ENCODE data around the gene SOCS1.

The SOCS1 gene

DNA sequence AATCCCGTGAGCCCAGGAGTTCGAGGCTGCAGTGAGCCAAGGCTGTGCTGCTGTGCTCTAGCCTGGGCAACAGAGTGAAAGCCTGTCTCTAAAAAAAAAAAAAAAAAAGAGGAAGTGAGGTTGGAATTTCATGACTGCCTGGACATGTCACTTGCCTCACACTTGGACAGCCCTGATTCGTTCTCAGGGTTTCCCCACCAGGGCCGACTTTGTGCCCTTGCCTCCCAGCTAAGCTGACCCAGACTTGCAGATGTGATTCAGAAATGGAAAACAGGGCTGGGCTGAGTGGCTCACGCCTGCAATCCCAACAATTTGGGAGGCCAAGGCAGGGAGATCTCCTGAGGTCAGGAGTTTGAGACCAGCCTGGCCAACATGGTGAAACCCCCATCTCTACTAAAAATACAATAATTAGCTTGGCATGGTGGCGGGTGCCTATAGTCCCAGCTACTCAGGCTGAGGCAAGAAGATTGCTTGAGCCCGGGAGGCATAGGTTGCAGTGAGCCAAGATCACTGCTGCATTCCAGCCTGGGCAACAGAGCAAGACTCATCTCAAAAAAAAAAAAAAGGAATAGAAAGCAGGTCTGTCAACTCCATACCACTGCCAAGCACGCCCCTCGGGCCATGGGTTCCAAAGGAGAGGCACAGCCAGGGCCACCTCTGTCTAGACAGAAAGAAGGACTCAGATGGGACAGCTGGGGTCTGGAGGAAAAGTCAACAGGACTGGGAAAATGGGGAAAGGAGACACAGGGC is 46.9 kb downstream of the SOCS1 start:
- no peak for DNase-seq (ENCODE audit: extremely low read depth in 1 of 2, low read depth in 1 of 2)

DNA sequence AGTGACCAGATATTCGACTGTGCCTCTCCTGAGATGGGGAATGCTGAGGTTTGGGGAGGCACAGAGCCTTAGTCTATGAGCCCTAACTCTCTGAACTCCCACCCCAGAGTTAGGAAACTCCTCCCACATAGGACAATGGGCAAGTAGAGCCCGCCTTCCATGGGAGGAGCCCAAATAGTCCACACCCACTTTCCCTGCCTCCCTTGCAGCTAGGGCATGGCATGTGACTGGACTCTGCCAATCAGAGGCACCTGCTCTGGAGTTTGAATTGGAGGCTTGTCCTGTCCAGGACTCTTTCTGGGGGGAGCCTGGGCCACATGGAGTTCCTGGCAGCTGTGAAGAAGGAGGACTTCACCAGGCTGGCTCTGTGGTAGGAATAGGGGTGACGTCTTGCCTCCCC is 48.4 kb downstream of the SOCS1 start:
- no peak for DNase-seq (ENCODE audit: extremely low read depth in 1 of 2, low read depth in 1 of 2)

DNA sequence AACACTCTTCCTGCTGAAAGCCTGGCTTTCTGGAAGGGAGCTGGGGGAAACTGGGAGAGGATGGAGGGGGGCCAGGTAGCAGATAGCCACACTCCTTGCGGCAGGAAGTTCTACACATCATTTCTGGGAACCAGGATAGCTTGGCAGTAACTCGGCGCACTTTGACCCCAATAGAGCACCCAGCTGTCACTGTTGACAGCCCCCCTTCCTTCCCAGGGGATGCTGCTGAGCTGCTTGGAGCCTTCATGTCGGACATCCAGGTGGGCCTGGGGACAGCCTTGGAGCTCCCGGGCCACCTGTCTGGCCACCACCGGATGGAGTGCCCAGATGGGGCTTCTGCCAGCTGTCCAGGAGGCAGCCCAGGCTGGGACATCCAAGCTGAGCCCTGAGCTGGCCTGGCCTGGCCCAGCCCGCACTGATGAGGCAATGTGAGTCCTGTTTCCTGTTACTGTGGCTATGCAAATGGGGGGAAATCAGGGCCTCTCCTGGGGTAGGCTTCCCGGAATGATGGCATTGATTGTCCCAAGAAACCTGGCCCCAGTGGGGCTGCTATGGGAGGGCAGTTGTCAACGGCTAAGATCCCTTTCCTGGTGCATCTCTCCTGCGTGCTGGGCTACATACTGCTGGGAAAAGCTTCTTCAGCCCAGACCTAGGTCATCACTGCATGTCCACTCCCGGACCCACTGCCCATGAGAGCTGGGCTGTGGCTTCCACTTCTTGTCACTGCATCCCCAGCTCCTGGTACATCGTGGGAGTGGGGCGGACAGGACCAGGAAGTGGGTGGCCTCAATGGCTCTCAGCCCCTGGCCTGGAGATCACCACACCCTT is 50.0 kb downstream of the SOCS1 start:
- DNase-seq (ENCODE audit: extremely low read depth in 1 of 2, low read depth in 1 of 2) = no peak

DNA sequence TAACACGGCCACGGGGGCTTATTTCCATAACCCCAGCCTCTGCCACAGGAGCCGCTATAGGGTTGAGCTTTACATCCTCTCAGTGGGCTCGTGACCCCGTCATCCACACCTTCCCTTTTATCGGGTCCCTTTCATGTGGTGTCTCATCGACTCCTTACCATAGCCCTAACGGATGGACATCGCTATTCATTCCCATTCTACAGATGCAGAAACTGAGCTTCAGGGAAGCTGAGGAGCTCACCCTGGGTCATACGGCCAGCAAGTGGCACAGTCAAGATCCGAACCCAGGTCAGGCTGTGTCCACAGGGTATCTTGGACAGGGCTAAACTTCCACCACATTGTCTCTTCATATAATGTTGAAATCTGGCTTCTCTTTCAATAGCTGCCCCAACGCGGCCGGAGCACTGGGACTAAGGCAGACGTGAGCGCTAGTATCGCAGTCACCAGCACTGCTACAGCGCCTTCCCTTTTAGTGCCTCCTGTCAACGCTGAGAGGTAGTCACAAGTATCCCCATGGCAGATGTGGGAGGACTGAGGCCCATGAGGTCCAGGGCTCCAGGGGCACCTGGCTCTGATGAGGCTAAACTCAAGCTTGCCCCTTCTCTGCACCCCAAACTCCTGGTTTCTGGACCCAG is 50.8 kb downstream of the SOCS1 start:
- DNase-seq (ENCODE audit: extremely low read depth in 1 of 2, low read depth in 1 of 2) = no peak

DNA sequence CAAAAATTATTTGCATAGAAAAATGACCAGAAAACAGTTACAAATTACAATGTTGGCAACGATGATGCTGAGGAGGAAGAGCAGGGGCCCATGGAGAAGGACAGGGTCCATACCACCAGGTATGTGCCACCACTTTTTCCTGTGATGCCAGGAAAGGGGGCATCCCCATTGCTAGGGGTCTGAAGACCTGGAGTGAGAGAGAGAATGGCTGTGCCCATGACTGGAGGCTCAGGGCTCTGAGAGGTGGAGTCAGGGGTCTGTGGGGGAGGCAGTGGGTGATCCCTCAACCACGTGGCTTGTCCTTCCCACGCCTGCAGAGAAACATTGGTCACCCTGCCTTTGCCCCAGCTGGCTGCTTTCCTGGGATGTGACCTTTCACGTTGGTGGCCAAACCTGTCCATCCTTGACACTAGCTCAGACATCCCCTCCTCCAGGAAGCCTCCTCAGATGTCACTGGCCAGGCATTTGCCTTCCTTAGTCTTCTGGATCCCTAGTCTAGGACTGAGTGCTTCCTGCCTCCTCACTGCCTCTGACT is 51.4 kb downstream of the SOCS1 start:
- DNase-seq (ENCODE audit: extremely low read depth in 1 of 2, low read depth in 1 of 2) = no peak

Data from activated CD8-positive, alpha-beta memory T cell treated with anti-CD3 and anti-CD28 coated beads for 1 hour (primary cell).